Upper lobe of right lung (tissue), 1 donor: ENCODE results near the gene SCN1B. TPM values are rescaled to one million over a fixed set of nuclear protein-coding genes. Genes with fewer than 3 reads are reported as not detected.
"Not testable (repeated sequence)": the region's sequence is repeated elsewhere in the genome, so short reads cannot be mapped to it uniquely, and the experiment has no call there.

Experiments used
- ATAC-seq: fragments of 200-7000 bp; cut with Tn5 transposase; one replicate; pipeline ENCODE4 v1.9.1; 2020; ENCODE audit warnings: mild to moderate bottlenecking, moderate library complexity
- DNase-seq: peaks from one replicate; pipeline ENCODE4 v3.0.0-alpha.2; 2020
- H3K27ac ChIP-seq: fragments of 200-600 bp; one replicate; pipeline ENCODE4 v1.8.0; 2022
- H3K27me3 ChIP-seq: fragments of 200-600 bp; one replicate; pipeline ENCODE4 v1.8.0; 2022; ENCODE audit warnings: mild to moderate bottlenecking
- H3K36me3 ChIP-seq: fragments of 200-600 bp; one replicate; pipeline ENCODE4 v1.8.0; 2022
- H3K4me1 ChIP-seq: fragments of 200-600 bp; one replicate; pipeline ENCODE4 v1.8.0; 2022
- H3K4me3 ChIP-seq: fragments of 200-600 bp; one replicate; pipeline ENCODE4 v1.8.0; 2022; ENCODE audit warnings: mild to moderate bottlenecking
- H3K9me3 ChIP-seq: fragments of 200-600 bp; one replicate; pipeline ENCODE4 v1.8.0; 2022
- intact Hi-C: fragments of 100-400 bp; cut with DNase I; formaldehyde crosslinking; loops from one replicate; pipeline ENCODE4 v1.11.0; 2022
- total RNA-seq: library from RNA; stranded (reverse); fragmentation: NEBNext Ultra II Directional; extraction: Animal tissue kit (Norgen Biotek cat#: 25700); gene quantifications from one replicate; pipeline ENCODE4 v1.2.1, GENCODE V29; 2021
- TF ChIP-seq, protein P1 (sequence below): fragments of 200-600 bp; IDR thresholded peaks from one replicate; pipeline ENCODE4 v1.8.0; 2022; ENCODE audit warnings: antibody characterized with exemption
- donor health status: DM: no; HTN: yes; CAD: no; lungs with severe emphysema.

Gene SCN1B
- total RNA-seq, 1 donor from 2014 or later = 8.7 TPM

- intact Hi-C loops = no loop called here
- Histone ChIP-seq H3K4me3 (peak overlapping the region; percentile 10), H3K9me3 (no peaks in the 10 kb centered on the region), H3K27ac (peak overlapping the region; percentile 78), H3K4me1 (peaks cover 39% of the 10 kb centered on the region), H3K27me3 (no peaks in the 10 kb centered on the region), H3K36me3 (no peaks in the 10 kb centered on the region)
- ATAC-seq = peak; percentile 76
- DNase-seq = peak; percentile 80
- TF ChIP-seq, protein P1, sequence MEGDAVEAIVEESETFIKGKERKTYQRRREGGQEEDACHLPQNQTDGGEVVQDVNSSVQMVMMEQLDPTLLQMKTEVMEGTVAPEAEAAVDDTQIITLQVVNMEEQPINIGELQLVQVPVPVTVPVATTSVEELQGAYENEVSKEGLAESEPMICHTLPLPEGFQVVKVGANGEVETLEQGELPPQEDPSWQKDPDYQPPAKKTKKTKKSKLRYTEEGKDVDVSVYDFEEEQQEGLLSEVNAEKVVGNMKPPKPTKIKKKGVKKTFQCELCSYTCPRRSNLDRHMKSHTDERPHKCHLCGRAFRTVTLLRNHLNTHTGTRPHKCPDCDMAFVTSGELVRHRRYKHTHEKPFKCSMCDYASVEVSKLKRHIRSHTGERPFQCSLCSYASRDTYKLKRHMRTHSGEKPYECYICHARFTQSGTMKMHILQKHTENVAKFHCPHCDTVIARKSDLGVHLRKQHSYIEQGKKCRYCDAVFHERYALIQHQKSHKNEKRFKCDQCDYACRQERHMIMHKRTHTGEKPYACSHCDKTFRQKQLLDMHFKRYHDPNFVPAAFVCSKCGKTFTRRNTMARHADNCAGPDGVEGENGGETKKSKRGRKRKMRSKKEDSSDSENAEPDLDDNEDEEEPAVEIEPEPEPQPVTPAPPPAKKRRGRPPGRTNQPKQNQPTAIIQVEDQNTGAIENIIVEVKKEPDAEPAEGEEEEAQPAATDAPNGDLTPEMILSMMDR = no peak
These were observed 35.4 kb upstream of the SCN1B start for GRCh38 chr19:34994643-34995541.

GRCh38 chr19:34995551-34995950, 34.7 kb upstream of the SCN1B start:
- TF ChIP-seq, protein P1 = no peak
- DNase-seq (no peak), ATAC-seq (no peak)
- H3K4me3 ChIP-seq = no peak overlapping the region
- intact Hi-C loops = no loop called here
- peaks cover 39% of the 10 kb centered on the region for H3K4me1 ChIP-seq
- H3K36me3 ChIP-seq = no peaks in the 10 kb centered on the region
- peak overlapping the region; percentile 78 for H3K27ac ChIP-seq
- H3K27me3 ChIP-seq = no peaks in the 10 kb centered on the region
- H3K9me3 ChIP-seq = no peaks in the 10 kb centered on the region

- intact Hi-C loops = no loop called here
- Histone ChIP-seq H3K4me3 (no peak overlapping the region), H3K9me3 (no peaks in the 10 kb centered on the region), H3K27me3 (no peaks in the 10 kb centered on the region), H3K27ac (peak overlapping the region; percentile 39), H3K4me1 (peaks cover 43% of the 10 kb centered on the region), H3K36me3 (no peaks in the 10 kb centered on the region)
- DNase-seq (no peak), ATAC-seq (no peak)
- TF ChIP-seq, protein P1 = no peak
These were observed 33.1 kb upstream of the SCN1B start for GRCh38 chr19:34997071-34997617.

DNA sequence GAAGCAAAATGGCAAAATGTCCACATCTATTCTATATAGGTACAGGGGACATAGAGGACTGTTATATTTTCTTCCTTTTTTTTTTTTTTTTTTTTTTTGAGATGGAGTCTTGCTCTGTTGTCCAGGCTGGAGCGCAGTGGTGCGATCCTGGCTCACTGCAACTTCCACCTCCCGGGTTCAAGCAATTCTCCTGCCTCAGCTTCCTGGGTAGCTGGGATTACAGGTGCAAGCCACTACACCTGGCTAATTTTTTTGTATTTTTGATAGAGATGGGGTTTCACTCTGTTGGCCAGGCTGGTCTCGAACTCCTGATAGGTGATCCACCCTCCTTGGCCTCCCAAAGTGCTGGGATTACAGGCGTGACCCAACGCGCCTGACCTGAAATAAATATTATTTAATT, 32.0 kb upstream of the SCN1B start:
- H3K9me3 ChIP-seq, H3K27ac ChIP-seq, DNase-seq, intact Hi-C loops, ATAC-seq, H3K4me3 ChIP-seq, H3K36me3 ChIP-seq, H3K27me3 ChIP-seq: not testable (repeated sequence)
- H3K4me1 ChIP-seq = peaks cover 52% of the 10 kb centered on the region

- Histone ChIP-seq H3K9me3 (no peaks in the 10 kb centered on the region), H3K4me3 (peak overlapping the region; percentile 87), H3K27ac (peak overlapping the region; percentile 99), H3K36me3 (no peaks in the 10 kb centered on the region), H3K27me3 (no peaks in the 10 kb centered on the region), H3K4me1 (peaks cover 59% of the 10 kb centered on the region)
- ATAC-seq (no peak), DNase-seq (no peak)
- intact Hi-C loops = no loop called here
- TF ChIP-seq, protein P1 = no peak
These were observed 31.3 kb upstream of the SCN1B start for GRCh38 chr19:34998777-34999497.
